ENCODE data around the gene FAM43B.

Gene FAM43B

DNA sequence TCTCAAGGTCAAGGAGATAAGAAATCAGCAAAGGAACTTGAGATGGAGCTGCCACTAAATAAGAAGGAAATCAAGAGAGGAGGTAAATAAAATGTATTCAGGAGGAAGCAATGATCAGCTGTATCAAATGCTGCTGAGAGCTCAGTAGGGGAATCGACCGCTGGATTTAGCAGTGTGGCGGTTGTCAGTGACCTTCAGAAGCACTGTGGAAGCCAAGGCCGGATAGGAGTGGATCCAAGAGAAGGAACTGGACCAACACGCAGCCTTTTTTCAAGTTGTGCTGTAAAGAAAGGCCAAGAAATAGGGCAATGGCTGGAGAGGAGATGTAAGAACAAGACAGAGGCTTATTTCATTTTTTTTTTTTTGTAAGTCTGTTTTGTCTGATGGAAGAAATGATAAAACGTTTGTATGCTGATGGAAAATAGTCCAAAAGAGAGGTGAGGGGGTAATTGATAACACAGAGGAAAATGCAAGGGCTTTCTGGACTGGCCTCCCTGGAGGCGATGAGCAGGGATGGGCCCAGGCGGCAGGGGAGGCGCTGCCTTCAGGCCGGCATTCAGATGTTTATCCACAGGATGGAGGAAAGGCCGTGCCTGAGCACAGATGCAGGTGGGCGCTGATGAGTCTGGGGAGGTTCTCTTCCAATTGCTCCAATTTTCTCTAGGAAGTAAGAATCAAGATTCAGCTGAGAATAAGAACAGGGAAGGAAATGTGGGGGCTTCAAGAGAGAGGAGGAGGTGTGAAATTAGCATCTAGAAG, 17.5 kb upstream of the FAM43B start:
- TF ChIP-seq GATA2 (IDR thresholded peaks at IDR 0.05; ENCODE audit: low read depth, low read length) (no peak), GATA3 (IDR thresholded peaks at IDR 0.05; ENCODE audit: low read depth, low read length) (no peak)

DNA sequence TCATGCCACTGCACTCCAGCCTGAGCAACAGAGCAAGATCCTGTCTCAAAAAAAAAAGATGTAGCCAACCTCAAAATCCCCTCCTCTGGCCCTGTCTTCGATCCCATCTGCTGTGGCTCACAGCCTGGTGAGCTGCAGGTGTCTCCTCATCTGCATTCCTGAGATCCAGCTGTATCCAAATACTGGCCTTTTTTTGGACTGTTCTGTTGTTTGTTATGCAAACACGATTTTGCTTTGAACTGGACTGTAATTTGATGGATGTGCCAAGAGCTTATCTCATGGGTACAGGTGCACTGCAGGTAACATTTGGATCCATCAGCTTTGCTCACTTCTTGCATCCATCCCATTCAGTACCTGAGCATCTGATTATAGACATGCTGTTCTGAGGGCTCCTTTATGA, 14.1 kb upstream of the FAM43B start:
- TF ChIP-seq GATA2 (IDR thresholded peaks at IDR 0.05; ENCODE audit: low read depth, low read length) (no peak), GATA3 (IDR thresholded peaks at IDR 0.05; ENCODE audit: low read depth, low read length) (no peak)

DNA sequence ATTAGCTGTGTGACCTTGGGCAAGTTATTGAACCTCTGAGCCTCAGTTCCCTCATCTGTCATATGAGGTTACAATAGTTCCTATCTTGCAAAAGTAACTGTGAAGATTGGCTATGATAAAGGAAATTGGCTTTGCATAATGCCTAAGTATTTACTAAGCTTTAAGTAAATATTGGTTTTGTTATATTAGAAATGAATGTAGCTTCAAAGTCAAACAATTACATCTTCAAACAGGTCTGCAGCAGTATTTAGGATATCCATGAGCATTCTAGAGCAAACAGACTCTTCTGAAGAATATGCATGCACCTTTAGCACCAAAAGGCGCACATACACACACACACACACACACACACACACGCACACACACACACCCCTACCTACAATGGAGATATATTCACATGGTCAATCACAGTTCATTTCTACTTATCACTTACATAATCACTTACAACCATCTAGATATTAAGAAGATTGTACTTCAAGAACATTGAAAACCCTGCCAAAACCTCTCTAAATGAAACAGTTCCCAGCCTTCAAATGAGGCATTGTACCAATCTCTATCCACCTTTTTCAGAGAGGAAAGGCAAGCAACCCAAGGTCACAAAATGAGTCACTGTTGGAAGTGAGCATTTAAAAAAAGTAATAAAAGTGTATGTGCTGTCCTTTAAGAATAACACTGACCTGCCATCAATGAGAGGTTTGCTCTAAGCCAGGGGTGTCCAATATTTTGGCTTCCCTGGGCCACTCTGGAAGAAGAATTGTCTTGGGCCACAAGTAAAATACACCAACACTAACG, 13.4 kb upstream of the FAM43B start:
- no peak for TF ChIP-seq GATA2 (IDR thresholded peaks at IDR 0.05; ENCODE audit: low read depth, low read length)
- no peak for TF ChIP-seq GATA3 (IDR thresholded peaks at IDR 0.05; ENCODE audit: low read depth, low read length)

DNA sequence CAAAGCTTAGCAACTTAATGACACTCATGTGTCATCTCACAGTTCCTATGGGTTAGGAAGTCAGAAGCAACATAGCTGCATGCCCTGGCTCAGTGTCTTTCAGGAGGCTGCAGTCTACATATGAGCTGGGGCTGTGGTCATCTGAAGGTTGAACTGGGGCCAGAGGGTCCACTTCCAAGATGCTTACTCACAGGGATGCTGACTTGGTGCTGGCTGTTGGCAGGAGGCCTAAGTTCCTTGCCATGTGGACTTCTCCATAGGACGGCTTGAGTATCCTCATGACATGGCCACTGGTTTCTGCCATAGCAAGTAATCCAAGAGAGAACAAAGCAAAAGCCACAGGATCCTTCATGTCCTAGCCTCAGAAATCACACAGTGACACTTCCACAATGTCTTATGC, 12.1 kb upstream of the FAM43B start:
- TF ChIP-seq GATA3 (IDR thresholded peaks at IDR 0.05; ENCODE audit: low read depth, low read length) (no peak), GATA2 (IDR thresholded peaks at IDR 0.05; ENCODE audit: low read depth, low read length) (no peak)

DNA sequence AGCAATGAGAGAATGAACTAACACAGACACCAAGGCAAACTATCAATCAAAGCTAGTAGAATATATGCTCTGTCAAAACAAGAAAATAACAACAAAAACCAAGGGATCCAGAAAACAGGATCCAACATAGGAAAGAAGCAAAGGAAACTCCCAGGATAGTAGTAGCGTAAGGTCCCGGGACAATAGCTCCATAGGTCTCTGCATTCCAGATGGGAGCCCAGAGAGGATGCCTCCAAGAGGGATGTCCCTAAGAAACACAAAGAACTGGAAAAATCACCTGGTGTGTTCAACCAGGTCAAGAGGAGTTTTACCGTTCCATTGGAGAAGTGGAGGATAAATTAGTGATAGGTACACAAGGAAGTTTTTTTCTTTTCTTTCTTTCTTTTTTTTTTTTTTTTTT, 5.7 kb upstream of the FAM43B start:
- TF ChIP-seq GATA3 (IDR thresholded peaks at IDR 0.05; ENCODE audit: low read depth, low read length) (no peak), GATA2 (IDR thresholded peaks at IDR 0.05; ENCODE audit: low read depth, low read length) (no peak)

DNA sequence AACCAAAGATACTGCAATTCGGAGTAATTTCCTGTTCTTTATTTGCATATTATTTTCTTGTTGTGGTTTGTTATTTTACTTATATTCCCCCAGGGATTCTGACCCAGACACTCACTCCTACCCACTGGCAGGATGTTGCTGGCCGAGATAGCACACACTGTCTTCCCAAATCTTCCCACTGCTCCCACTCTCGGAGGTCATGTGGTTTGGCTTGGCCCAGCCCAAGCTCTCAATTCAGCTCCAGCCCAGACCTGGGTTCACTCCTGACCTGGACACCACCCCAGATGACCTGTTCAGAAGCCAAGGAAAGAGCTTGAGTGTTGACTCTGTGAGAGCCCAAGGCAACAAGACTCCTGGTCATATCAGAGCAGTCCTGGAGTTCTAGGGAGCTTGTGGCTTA, 1.2 kb upstream of the FAM43B start:
- no peak for TF ChIP-seq GATA3 (IDR thresholded peaks at IDR 0.05; ENCODE audit: low read depth, low read length)
- TF ChIP-seq GATA2 (IDR thresholded peaks at IDR 0.05; ENCODE audit: low read depth, low read length), result no peak

DNA sequence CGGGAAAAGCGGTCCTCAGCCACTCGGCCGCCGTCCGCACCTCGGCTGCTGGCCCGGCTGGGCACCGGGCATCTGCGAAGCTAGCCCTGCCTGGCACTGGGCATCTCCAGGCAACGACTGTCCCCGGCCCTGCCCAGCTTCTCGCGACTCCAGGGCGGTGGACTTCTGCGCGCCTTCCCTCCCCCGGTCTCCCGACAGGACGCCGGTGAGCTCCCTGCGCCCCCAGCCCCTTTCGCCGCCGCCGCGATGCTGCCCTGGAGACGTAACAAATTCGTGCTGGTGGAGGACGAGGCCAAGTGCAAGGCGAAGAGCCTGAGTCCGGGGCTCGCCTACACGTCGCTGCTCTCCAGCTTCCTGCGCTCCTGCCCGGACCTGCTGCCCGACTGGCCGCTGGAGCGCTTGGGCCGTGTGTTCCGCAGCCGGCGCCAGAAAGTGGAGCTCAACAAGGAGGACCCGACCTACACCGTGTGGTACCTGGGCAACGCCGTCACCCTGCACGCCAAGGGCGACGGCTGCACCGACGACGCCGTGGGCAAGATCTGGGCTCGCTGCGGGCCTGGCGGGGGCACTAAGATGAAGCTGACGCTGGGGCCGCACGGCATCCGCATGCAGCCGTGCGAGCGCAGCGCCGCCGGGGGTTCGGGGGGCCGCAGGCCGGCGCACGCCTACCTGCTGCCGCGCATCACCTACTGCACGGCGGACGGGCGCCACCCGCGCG, 514 bp downstream of the FAM43B start:
- TF ChIP-seq GATA3 (IDR thresholded peaks at IDR 0.05; ENCODE audit: low read depth, low read length) (no peak), GATA2 (IDR thresholded peaks at IDR 0.05; ENCODE audit: low read depth, low read length) (no peak)

DNA sequence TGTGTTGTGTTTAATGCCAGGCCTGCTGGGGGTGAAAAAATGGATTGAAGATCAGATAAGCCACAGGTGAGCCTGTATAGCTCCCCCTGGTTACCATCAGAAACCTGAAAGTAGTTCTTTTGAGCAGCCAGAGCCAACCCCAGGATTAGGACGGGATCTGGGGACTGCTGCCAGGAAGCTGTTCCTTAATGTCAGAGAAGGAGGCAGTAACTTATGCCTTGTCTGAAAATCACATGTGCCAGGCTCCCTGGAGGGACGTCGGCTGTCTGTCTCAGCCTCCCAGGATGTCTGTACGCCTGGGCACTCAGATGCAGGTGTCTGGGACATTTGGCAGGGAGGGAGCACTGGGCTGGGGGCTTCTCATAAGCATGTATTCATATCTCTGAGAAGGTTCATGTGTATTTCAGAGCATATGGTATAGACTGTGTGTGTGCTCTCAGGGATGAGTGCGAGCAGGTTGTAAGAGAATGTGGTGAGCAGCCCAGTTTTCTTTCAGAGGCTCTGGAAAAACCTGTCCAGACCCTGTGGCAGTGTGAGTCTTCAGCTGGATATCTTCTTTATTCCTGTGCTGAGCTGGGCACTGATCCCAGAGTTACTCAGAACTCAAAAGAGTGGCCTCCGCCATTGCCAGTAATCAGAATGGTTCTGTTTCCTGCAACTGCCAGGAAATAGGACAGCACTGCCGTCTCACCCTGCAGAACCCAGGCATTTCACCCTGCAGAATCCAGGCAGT, 2.8 kb downstream of the FAM43B start:
- TF ChIP-seq GATA3 (IDR thresholded peaks at IDR 0.05; ENCODE audit: low read depth, low read length) (no peak), GATA2 (IDR thresholded peaks at IDR 0.05; ENCODE audit: low read depth, low read length) (no peak)

DNA sequence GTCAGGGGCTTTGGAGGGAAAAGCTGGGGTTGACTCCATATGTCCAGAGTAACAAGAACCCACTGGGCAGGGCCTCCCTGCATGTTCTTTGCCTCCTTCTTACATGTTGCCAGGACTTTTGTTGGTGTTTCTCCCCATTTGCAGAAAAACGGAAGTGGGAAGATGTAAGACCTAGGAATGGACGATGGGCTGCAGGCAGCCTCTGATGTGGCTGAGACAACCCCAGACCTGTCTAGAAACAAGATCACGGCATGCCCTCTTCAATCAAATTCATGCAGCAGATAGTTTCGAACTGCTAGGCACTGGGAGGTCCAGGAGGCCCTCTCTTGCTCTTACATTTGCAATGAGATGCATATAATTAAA, 3.4 kb downstream of the FAM43B start:
- TF ChIP-seq GATA2 (IDR thresholded peaks at IDR 0.05; ENCODE audit: low read depth, low read length) (no peak), GATA3 (IDR thresholded peaks at IDR 0.05; ENCODE audit: low read depth, low read length) (no peak)

DNA sequence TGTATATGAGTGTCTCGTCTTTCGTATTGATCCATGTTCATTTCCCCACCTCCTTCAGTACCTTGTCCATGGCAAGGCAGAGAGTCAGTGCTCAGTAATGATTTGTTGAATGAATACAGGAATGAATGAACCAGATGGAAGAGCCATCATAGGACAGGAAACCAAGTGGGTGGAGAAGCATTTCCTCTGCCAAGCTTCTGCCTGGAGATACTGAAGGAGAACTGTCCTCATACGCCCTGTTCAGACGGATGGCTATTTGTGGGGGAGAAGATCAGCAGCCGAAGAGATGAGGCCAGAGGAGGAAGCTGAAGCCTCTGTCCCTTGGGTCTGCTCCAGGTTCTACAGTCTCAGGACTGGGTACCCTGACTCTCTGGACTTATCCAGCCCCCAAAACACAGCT, 5.8 kb downstream of the FAM43B start:
- no peak for TF ChIP-seq GATA2 (IDR thresholded peaks at IDR 0.05; ENCODE audit: low read depth, low read length)
- no peak for TF ChIP-seq GATA3 (IDR thresholded peaks at IDR 0.05; ENCODE audit: low read depth, low read length)

DNA sequence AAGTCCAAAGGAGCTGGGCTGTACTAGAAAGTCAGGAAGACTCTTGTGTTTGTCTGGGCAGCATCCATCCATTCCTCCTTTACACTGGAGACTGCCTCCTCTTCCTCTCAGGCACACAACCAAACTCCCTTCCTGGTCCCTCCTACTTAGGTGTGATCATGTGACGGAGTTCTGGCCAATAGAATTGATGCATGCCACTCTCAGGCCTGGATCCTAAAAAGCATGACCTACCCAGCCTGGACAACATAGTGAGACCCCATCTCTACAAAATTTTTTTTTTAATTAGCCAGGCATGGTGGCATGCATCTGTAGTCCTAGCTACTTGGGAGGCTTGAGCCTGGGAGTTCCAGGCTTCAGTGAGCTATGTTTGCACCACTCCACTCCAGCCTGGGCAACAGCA, 8.6 kb downstream of the FAM43B start:
- TF ChIP-seq GATA3 (IDR thresholded peaks at IDR 0.05; ENCODE audit: low read depth, low read length), result no peak
- TF ChIP-seq GATA2 (IDR thresholded peaks at IDR 0.05; ENCODE audit: low read depth, low read length), result no peak

DNA sequence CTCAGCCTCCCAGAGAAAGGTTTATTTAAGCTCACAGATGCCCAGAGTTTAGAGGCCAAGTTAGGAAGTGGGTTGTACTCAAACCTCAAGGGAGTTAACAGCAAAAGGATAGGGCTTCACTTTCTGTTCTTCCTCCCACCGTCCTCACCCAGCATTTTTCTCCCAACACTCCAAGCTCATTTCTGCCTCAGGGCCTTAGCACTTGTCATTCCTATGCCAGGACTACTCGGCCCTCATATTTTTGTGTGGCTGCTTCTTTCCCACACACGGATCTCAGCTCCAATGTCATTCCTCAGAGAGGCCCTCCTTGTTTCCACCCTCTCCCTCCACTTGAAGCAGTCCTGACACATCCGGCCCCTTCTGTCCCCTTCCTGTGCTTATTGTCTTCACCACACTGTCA, 12.9 kb downstream of the FAM43B start:
- TF ChIP-seq GATA3 (IDR thresholded peaks at IDR 0.05; ENCODE audit: low read depth, low read length), result no peak
- no peak for TF ChIP-seq GATA2 (IDR thresholded peaks at IDR 0.05; ENCODE audit: low read depth, low read length)

DNA sequence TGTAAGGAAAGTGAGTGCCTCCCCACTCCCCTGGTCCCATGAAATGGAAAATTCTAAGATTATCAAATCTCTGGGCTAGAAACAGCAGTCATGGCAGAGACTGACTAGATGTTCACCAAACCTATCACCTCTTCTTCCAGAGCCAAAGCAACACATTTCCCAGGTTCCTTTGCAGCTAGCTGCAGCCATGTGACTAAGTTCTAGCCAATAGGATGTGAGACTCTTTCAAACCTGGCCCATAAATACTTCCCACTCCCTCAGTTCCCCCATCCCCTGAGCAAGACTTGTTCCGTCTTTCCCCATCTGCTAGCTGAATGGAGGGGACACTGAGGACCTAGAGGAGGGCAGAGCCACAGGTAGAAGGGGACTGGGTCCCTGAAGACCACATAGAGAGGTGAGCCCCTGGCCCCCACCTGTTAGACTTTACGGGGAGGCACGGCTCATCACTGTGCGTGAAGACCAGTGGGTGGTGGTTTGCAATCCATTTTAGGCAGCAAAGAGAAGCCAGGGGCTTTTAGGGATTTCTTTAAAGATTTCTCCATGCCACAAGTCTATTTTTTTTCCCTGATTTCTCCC, 17.2 kb downstream of the FAM43B start:
- TF ChIP-seq GATA3 (IDR thresholded peaks at IDR 0.05; ENCODE audit: low read depth, low read length) (no peak), GATA2 (IDR thresholded peaks at IDR 0.05; ENCODE audit: low read depth, low read length) (no peak)

DNA sequence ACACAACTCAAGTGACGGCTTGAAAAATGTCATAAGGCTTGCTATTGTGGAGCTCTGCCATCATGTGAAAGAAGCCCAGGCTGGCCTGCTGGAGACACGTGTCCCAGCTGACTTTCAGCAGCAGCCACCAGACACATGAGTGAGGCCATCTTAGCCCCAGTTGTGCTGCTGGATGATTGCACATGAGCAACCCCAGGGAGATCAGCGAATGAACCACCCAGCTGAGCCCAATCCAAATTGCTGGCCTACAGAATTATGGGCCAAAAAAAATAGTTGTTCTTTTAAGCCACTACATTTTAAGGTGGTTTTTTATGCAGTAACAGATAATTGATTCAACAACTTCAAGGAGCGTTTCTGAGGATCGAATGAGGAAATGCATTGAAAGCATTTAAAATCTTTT, 19.1 kb downstream of the FAM43B start:
- TF ChIP-seq GATA3 (IDR thresholded peaks at IDR 0.05; ENCODE audit: low read depth, low read length) (no peak), GATA2 (IDR thresholded peaks at IDR 0.05; ENCODE audit: low read depth, low read length) (no peak)
